SKM-1 treated with dmso at 0.1 percent for 144 hours (cell line): Measurements from ENCODE around the gene BPHL.
A peak's percentile ranks its signal among the peaks of the same experiment; 100 is the strongest.
"Not testable (repeated sequence)": the region's sequence is repeated elsewhere in the genome, so short reads cannot be mapped to it uniquely, and the experiment has no call there.

ENCODE experiments used
- DNase-seq: peaks from one replicate; lab custom pipeline; 2025; ENCODE audit not compliant: unreplicated experiment; lab: John Stamatoyannopoulos, UW

BPHL gene

GRCh38 chr6:3120765-3121089 is 2.2 kb downstream of the BPHL start:
- DNase-seq, result no peak

- no peak for DNase-seq
Observed at GRCh38 chr6:3122823-3123182, 4.3 kb downstream of the BPHL start.

GRCh38 chr6:3124667-3125066 is 6.2 kb downstream of the BPHL start:
- no peak for DNase-seq

GRCh38 chr6:3125815-3126214 is 7.3 kb downstream of the BPHL start:
- DNase-seq, result no peak

- no peak for DNase-seq
Observed at GRCh38 chr6:3128356-3129108, 10.0 kb downstream of the BPHL start.

- no peak for DNase-seq
Observed at GRCh38 chr6:3131695-3132094, 13.2 kb downstream of the BPHL start.

GRCh38 chr6:3133515-3133914 is 15.0 kb downstream of the BPHL start:
- no peak for DNase-seq

- no peak for DNase-seq
Observed at GRCh38 chr6:3135668-3136291, 17.3 kb downstream of the BPHL start.

GRCh38 chr6:3136292-3137011 is 17.9 kb downstream of the BPHL start:
- DNase-seq, result no peak

GRCh38 chr6:3137057-3137777 is 18.7 kb downstream of the BPHL start:
- no peak for DNase-seq

GRCh38 chr6:3137873-3138272 is 19.4 kb downstream of the BPHL start:
- DNase-seq, result not testable (repeated sequence)

GRCh38 chr6:3138341-3138740 is 19.8 kb downstream of the BPHL start:
- DNase-seq, result no peak

GRCh38 chr6:3139090-3139903 is 20.8 kb downstream of the BPHL start:
- DNase-seq, result peak; percentile 77

GRCh38 chr6:3140201-3140600 is 21.7 kb downstream of the BPHL start:
- DNase-seq, result no peak

- DNase-seq, result no peak
Observed at GRCh38 chr6:3142536-3142935, 24.0 kb downstream of the BPHL start.

- DNase-seq, result no peak
Observed at GRCh38 chr6:3143158-3143557, 24.6 kb downstream of the BPHL start.

GRCh38 chr6:3144571-3144970 is 26.1 kb downstream of the BPHL start:
- no peak for DNase-seq

GRCh38 chr6:3147914-3148757 is 29.6 kb downstream of the BPHL start:
- DNase-seq, result no peak

- DNase-seq, result no peak
Observed at GRCh38 chr6:3151691-3152090, 33.2 kb downstream of the BPHL start.

- no peak for DNase-seq
Observed at GRCh38 chr6:3152689-3153088, 34.2 kb downstream of the BPHL start.
